PC-9 (cell line): ENCODE data around the gene PHF21A.

Experiments used
- CTCF ChIP-seq: fragments of 200-600 bp; sonication (generic); conservative IDR thresholded peaks from 2 replicates; pipeline ENCODE4 v1.6.1; 2017; ENCODE audit warnings: mixed run types, antibody characterized with exemption, mild to moderate bottlenecking, moderate library complexity
- EZH2 ChIP-seq: fragments of 200-600 bp; sonication (generic); IDR thresholded peaks from 2 replicates; pipeline ENCODE4 v1.8.0; 2017; ENCODE audit warnings: antibody characterized with exemption, low read depth

- no peak for TF ChIP-seq EZH2
- TF ChIP-seq CTCF: no peak
Measured at GRCh38 chr11:45902452-45903380, 218.5 kb downstream of the PHF21A start.
